Right ventricle myocardium superior (tissue), 1 donor: ENCODE data around the gene OR9I1. TPM values are rescaled to one million over a fixed set of nuclear protein-coding genes. Genes with fewer than 3 reads are reported as not detected.

Source experiments
- ATAC-seq: fragments of 200-7000 bp; cut with Tn5 transposase; one replicate; pipeline ENCODE4 v1.9.1; 2020; ENCODE audit warnings: mild to moderate bottlenecking; ENCODE audit not compliant: poor library complexity
- DNase-seq: peaks from one replicate; pipeline ENCODE4 v3.0.0-alpha.2; 2020
- intact Hi-C: fragments of 100-400 bp; cut with DNase I; formaldehyde crosslinking; loops from one replicate; pipeline ENCODE4 v1.11.2; 2022
- long read RNA-seq: library from polyadenylated mRNA; unstranded; transcript quantifications from one replicate; pipeline ENCODE4 v2.0.0, GENCODE V29; 2021
- total RNA-seq: library from RNA; stranded (reverse); fragmentation: NEBNext Ultra II Directional; extraction: Animal tissue kit (Norgen Biotek cat#: 25700); gene quantifications from one replicate; pipeline ENCODE4 v1.2.1, GENCODE V29; 2021
- donor health status: DM: no; HTN: yes; CAD: no; lungs with severe emphysema.

OR9I1 gene
- not detected for total RNA-seq
- long read RNA-seq = 0 reads

GRCh38 chr11:58125469-58125868 is at the start of gene OR9I1:
OR9I1 (minus strand) TSS chr11:58125530; CDS start chr11:58119444, 6,086 bp downstream.
- no peak for DNase-seq
- no peak for ATAC-seq
- intact Hi-C loops = no loop called here

GRCh38 chr11:58165504-58166106 is 40.3 kb upstream of the OR9I1 start:
- no peak for DNase-seq
- intact Hi-C loops = no loop called here
- no peak for ATAC-seq

GRCh38 chr11:58164990-58165389 is 39.7 kb upstream of the OR9I1 start:
- intact Hi-C loops = no loop called here
- ATAC-seq (no peak), DNase-seq (no peak)

GRCh38 chr11:58164389-58164788 is 39.1 kb upstream of the OR9I1 start:
- no peak for ATAC-seq
- DNase-seq = no peak
- intact Hi-C loops = no loop called here

- ATAC-seq (no peak), DNase-seq (no peak)
- intact Hi-C loops = no loop called here
Observed at GRCh38 chr11:58152781-58153180, 27.5 kb upstream of the OR9I1 start.

GRCh38 chr11:58142761-58143160 is 17.4 kb upstream of the OR9I1 start:
- intact Hi-C loops = no loop called here
- ATAC-seq = no peak
- DNase-seq = no peak

- DNase-seq = no peak
- ATAC-seq = no peak
- intact Hi-C loops = no loop called here
Observed at GRCh38 chr11:58135171-58135570, 9.8 kb upstream of the OR9I1 start.

GRCh38 chr11:58134151-58134550 is 8.8 kb upstream of the OR9I1 start:
- intact Hi-C loops = no loop called here
- DNase-seq (no peak), ATAC-seq (no peak)

GRCh38 chr11:58133309-58134076 is 8.2 kb upstream of the OR9I1 start:
- no peak for ATAC-seq
- DNase-seq = no peak
- intact Hi-C loops = no loop called here

GRCh38 chr11:58127350-58127749 is 2.0 kb upstream of the OR9I1 start:
- DNase-seq = no peak
- ATAC-seq = no peak
- intact Hi-C loops = no loop called here

- ATAC-seq = no peak
- DNase-seq = no peak
- intact Hi-C loops = no loop called here
Observed at GRCh38 chr11:58121096-58121495, 4.2 kb downstream of the OR9I1 start.

- intact Hi-C loops = no loop called here
- ATAC-seq = no peak
- DNase-seq = no peak
Observed at GRCh38 chr11:58097437-58097836, 27.9 kb downstream of the OR9I1 start.

- no peak for DNase-seq
- intact Hi-C loops = no loop called here
- ATAC-seq = no peak
Observed at GRCh38 chr11:58086528-58086927, 38.8 kb downstream of the OR9I1 start.

- ATAC-seq (no peak), DNase-seq (no peak)
- intact Hi-C loops = no loop called here
Observed at GRCh38 chr11:58075781-58076180, 49.5 kb downstream of the OR9I1 start.

GRCh38 chr11:58070585-58070984 is 54.7 kb downstream of the OR9I1 start:
- DNase-seq (no peak), ATAC-seq (no peak)
- intact Hi-C loops = no loop called here

GRCh38 chr11:58068655-58069054 is 56.7 kb downstream of the OR9I1 start:
- DNase-seq (no peak), ATAC-seq (no peak)
- intact Hi-C loops = no loop called here

- intact Hi-C loops = no loop called here
- DNase-seq (no peak), ATAC-seq (no peak)
Observed at GRCh38 chr11:58067685-58068084, 57.6 kb downstream of the OR9I1 start.
